ENCODE results near the gene GPR62. TPM values are rescaled to one million over a fixed set of nuclear protein-coding genes. Genes with fewer than 3 reads are reported as not detected.
A peak's percentile ranks its signal among the peaks of the same experiment; 100 is the strongest.

GPR62 gene
- total RNA-seq, 2 donors from 2014 or later, result 0.10 TPM; not detected in 1

- peaks cover 27% of the 10 kb centered on the region for H3K27me3 Mint-ChIP-seq (ENCODE audit: low read depth)
- H3K27ac Mint-ChIP-seq, result no peak overlapping the region
- H3K4me3 Mint-ChIP-seq, result no peak overlapping the region
Observed at GRCh38 chr3:51954105-51954504, 1.1 kb upstream of the GPR62 start.

DNA sequence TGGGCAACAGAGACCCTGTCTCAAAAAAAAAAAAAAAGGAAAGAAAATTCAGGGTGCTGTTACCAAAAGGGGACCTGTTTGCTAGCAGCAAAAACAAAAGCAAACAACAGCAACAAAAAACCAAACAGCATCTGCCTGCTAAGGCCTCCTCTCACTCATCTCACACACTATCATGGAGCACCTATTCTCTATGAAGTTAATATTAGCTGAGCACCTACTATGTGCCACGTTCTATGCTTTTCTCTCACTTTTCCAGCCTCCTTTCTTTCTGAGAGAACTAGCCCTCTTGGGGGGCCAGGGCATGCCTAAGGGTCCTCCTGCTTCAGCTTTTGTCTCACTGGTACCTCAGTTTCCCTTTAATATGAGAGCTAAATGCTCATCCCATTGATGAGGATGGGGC lies 468 bp upstream of the GPR62 start:
- Mint-ChIP-seq H3K27me3 (ENCODE audit: low read depth) (peaks cover 27% of the 10 kb centered on the region), H3K9me3 (no peaks in the 10 kb centered on the region), H3K4me3 (no peak overlapping the region), H3K27ac (no peak overlapping the region), H3K4me1 (ENCODE audit: low read depth) (no peaks in the 10 kb centered on the region), H3K36me3 (ENCODE audit: insufficient read depth in 2 of 2) (peaks cover 0 to 2% of the 10 kb centered on the region in 2 donors)
- no peak for DNase-seq
- no peak for ATAC-seq (replicated peaks in 1 of 2)

More at GRCh38 chr3:51954105-51954504, 1.1 kb upstream of the GPR62 start:
- ATAC-seq (replicated peaks in 1 of 2) (no peak), DNase-seq (no peak)
- no peaks in the 10 kb centered on the region for H3K9me3 Mint-ChIP-seq
- H3K4me1 Mint-ChIP-seq (ENCODE audit: low read depth), result no peaks in the 10 kb centered on the region
- H3K36me3 Mint-ChIP-seq (ENCODE audit: insufficient read depth in 2 of 2), result peaks cover 0 to 2% of the 10 kb centered on the region in 2 donors

DNA sequence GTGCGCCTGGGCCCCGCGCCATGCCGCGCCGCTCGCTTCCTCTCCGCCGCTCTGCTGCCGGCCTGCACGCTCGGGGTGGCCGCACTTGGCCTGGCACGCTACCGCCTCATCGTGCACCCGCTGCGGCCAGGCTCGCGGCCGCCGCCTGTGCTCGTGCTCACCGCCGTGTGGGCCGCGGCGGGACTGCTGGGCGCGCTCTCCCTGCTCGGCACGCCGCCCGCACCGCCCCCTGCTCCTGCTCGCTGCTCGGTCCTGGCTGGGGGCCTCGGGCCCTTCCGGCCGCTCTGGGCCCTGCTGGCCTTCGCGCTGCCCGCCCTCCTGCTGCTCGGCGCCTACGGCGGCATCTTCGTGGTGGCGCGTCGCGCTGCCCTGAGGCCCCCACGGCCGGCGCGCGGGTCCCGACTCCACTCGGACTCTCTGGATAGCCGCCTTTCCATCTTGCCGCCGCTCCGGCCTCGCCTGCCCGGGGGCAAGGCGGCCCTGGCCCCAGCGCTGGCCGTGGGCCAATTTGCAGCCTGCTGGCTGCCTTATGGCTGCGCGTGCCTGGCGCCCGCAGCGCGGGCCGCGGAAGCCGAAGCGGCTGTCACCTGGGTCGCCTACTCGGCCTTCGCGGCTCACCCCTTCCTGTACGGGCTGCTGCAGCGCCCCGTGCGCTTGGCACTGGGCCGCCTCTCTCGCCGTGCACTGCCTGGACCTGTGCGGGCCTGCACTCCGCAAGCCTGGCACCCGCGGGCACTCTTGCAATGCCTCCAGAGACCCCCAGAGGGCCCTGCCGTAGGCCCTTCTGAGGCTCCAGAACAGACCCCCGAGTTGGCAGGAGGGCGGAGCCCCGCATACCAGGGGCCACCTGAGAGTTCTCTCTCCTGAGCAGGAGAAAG lies 951 bp downstream of the GPR62 start:
- DNase-seq (peak; percentile 45 to 64), ATAC-seq (replicated peaks in 1 of 2) (peak; percentile 80 to 86)
- peaks cover 27% of the 10 kb centered on the region for H3K27me3 Mint-ChIP-seq (ENCODE audit: low read depth)
- H3K4me3 Mint-ChIP-seq, result peak overlapping the region; percentile 48 to 65
- H3K9me3 Mint-ChIP-seq, result no peaks in the 10 kb centered on the region
- peaks cover 0 to 2% of the 10 kb centered on the region in 2 donors for H3K36me3 Mint-ChIP-seq (ENCODE audit: insufficient read depth in 2 of 2)
- H3K27ac Mint-ChIP-seq, result no peak overlapping the region
- H3K4me1 Mint-ChIP-seq (ENCODE audit: low read depth), result no peaks in the 10 kb centered on the region

DNA sequence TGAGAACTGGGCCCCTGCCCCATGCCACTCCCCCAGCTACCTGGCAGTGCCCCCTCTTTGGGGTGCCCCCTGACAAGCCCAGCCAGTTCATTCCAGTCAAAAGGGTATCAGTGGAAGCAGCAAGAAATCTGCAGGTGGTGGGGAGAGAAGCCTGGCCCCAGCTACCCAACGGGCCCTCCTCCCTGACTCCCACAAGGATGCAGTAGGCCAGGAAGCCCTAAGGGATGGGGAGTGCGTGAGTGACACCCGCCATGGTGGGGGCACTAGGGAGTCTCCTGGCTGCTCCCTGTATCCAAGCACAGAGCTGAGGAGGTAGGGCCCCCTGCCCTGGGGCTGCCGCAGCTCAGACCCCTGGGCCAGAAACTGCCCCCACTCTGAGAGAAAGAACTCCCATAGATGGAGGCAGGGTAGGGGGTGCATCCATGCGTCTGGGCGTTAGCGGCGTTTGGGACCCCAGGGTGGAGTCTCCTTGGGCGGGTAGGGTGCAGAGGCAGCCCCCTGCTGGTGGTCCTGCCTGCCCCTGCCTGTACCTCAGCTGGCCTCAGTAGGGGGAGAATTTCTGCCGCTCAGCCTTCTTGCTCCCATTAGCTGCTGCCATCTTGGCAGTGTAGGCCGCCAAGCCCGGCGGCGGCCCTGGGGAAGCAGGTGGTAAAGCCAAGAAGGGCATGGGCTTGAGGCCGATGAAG lies 2.5 kb downstream of the GPR62 start:
- DNase-seq (no peak), ATAC-seq (replicated peaks in 1 of 2) (no peak)
- no peaks in the 10 kb centered on the region for H3K9me3 Mint-ChIP-seq
- peaks cover 0 to 2% of the 10 kb centered on the region in 2 donors for H3K36me3 Mint-ChIP-seq (ENCODE audit: insufficient read depth in 2 of 2)
- peaks cover 27% of the 10 kb centered on the region for H3K27me3 Mint-ChIP-seq (ENCODE audit: low read depth)
- H3K4me1 Mint-ChIP-seq (ENCODE audit: low read depth), result no peaks in the 10 kb centered on the region
- H3K27ac Mint-ChIP-seq, result no peak overlapping the region
- H3K4me3 Mint-ChIP-seq, result no peak overlapping the region

- no peak overlapping the region for H3K27ac Mint-ChIP-seq
- no peaks in the 10 kb centered on the region for H3K4me1 Mint-ChIP-seq (ENCODE audit: low read depth)
- peaks cover 15% of the 10 kb centered on the region for H3K27me3 Mint-ChIP-seq (ENCODE audit: low read depth)
- peaks cover 0 to 2% of the 10 kb centered on the region in 2 donors for H3K36me3 Mint-ChIP-seq (ENCODE audit: insufficient read depth in 2 of 2)
- ATAC-seq (replicated peaks in 1 of 2), result no peak
- DNase-seq, result no peak
- H3K9me3 Mint-ChIP-seq, result no peaks in the 10 kb centered on the region
- H3K4me3 Mint-ChIP-seq, result no peak overlapping the region
Observed at GRCh38 chr3:51958603-51959521, 3.7 kb downstream of the GPR62 start.

DNA sequence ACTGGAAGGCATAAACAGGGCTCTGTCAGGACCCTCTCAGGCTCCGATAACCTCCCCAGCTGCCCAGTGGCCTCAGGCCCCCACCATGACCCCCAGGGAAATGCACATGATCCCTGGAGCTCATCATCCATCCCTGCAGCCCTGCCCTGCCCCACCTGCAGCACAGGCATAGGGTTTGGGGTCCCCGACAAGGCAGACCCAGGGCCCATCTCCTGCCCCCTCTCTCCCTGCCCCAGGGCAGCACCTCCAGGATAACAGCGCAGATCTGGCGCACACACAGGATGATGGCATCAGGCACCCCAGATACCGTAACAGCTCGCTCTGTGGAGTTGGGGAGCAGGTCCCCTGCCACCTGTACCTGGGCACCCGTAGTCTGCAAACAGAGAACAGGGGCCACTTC lies 4.5 kb downstream of the GPR62 start:
- Mint-ChIP-seq H3K27ac (no peak overlapping the region), H3K9me3 (no peaks in the 10 kb centered on the region)

DNA sequence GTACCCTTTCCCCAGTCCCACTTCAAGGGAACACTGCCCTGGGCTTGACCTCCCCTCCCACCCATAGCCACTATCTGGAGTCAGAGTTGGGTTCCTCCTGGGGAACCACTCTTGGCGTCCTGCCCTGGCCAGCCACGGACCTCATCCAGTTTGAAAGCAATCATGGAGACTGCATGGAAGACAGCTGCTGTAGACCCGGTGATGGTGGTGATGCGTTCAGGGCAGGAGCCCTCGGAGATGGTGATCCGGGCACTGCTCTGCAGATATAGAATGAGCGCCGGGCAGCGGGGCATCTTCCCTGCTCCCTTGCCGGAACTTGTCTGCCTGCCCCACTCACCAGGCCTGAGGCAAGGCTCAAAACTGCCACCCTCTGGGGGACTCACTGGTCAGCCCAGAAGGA lies 5.2 kb downstream of the GPR62 start:
- ATAC-seq (replicated peaks in 1 of 2), result no peak
- peaks cover 0 to 2% of the 10 kb centered on the region in 2 donors for H3K36me3 Mint-ChIP-seq (ENCODE audit: insufficient read depth in 2 of 2)
- DNase-seq, result no peak
- no peaks in the 10 kb centered on the region for H3K4me1 Mint-ChIP-seq (ENCODE audit: low read depth)
- H3K27me3 Mint-ChIP-seq (ENCODE audit: low read depth), result peaks cover 3% of the 10 kb centered on the region
- H3K4me3 Mint-ChIP-seq, result no peak overlapping the region
- no peaks in the 10 kb centered on the region for H3K9me3 Mint-ChIP-seq
- no peak overlapping the region for H3K27ac Mint-ChIP-seq

More for the DNA sequence above, 4.5 kb downstream of the GPR62 start:
- Mint-ChIP-seq H3K27me3 (ENCODE audit: low read depth) (peaks cover 7% of the 10 kb centered on the region), H3K36me3 (ENCODE audit: insufficient read depth in 2 of 2) (peaks cover 0 to 2% of the 10 kb centered on the region in 2 donors), H3K4me1 (ENCODE audit: low read depth) (no peaks in the 10 kb centered on the region), H3K4me3 (no peak overlapping the region)
- DNase-seq (no peak), ATAC-seq (replicated peaks in 1 of 2) (no peak)

GRCh38 chr3:51961011-51961410 lies 5.8 kb downstream of the GPR62 start:
- DNase-seq (no peak), ATAC-seq (replicated peaks in 1 of 2) (no peak)
- H3K27me3 Mint-ChIP-seq (ENCODE audit: low read depth), result peaks cover 6% of the 10 kb centered on the region
- no peak overlapping the region for H3K4me3 Mint-ChIP-seq
- H3K36me3 Mint-ChIP-seq (ENCODE audit: insufficient read depth in 2 of 2), result peaks cover 0 to 2% of the 10 kb centered on the region in 2 donors
- no peaks in the 10 kb centered on the region for H3K9me3 Mint-ChIP-seq
- no peaks in the 10 kb centered on the region for H3K4me1 Mint-ChIP-seq (ENCODE audit: low read depth)
- no peak overlapping the region for H3K27ac Mint-ChIP-seq

DNA sequence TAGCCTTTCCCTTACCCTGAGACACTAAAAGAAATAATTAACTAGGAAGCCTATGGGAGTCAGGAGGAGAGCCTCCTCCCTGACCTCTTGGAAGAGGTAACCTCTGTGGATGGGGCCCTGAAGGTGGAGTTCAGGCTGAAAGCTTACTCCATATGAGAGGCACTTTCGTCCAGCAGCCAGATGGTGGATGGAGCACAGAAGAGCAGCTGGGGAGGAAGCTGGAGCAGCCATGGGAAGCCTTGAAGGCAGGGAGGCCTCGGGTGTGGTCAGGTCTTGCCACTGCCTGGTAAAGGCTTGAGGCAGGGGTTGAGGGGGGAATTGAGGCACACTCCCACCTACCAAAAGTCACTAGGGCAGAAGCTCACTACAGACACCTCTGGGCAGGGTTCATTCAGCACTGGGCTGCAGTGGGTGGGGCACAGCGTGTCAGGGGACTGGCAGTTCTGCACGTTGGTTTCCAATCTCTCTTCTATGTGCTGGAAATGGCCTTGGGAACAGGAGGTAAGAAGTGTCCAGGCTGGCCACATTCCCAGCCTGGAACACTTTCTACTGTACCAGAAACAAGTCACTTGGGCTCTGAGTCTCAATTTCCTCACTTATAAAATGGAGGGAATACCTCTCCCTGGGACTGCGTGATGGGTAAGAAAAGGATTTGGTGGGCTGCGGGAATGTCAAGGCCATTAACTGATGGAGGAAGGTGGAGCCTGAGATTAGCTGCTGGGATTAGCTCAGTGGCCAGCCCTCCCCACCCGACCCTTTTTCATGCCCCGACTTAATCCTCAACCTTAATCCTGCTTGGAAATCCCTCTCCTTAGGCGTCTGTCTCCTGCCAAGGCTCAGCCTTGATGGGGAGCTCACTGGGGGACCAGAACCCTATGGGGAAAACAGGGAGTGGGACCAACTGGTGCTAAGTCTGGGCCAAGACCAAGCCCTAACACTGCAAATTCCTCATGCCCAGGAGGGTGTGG lies 6.7 kb downstream of the GPR62 start:
- DNase-seq (no peak), ATAC-seq (replicated peaks in 1 of 2) (no peak)
- no peaks in the 10 kb centered on the region for H3K9me3 Mint-ChIP-seq
- peaks cover 6% of the 10 kb centered on the region for H3K27me3 Mint-ChIP-seq (ENCODE audit: low read depth)
- H3K4me1 Mint-ChIP-seq (ENCODE audit: low read depth), result peaks cover 6% of the 10 kb centered on the region
- peaks cover 0 to 2% of the 10 kb centered on the region in 2 donors for H3K36me3 Mint-ChIP-seq (ENCODE audit: insufficient read depth in 2 of 2)
- H3K4me3 Mint-ChIP-seq, result no peak overlapping the region
- no peak overlapping the region for H3K27ac Mint-ChIP-seq

DNA sequence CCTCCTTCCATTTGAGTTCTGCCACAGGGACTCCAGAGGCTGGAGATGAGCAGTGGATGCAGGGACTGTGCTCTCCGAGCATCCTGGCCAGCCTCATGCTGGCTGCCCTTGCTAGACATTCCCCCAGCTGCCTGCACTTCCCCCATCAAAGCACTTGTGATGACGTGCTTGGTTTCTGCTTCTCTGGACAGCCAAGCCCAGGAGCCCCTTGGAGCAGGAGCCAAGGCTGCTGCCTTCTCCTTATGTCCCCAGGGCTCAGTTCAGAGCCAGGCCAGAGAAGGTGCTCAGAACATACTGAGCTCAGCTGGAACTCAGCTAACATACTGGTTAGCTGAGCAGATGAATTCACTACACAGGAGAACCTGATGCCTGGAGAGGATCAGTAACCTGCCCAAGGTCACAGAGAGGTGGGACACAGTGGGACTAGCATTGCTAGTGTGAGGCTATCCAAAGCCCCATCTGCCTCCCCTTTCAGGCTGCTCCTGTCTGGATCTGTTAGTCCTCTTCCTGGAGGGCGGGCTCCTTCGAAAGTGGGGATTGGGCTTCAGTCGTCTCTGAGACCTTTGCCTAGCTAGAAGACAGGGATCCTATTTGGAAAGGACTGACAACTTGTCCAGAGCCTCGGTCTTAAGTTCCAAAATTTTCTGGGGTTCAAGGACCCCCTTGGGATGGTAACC lies 7.8 kb downstream of the GPR62 start:
- Mint-ChIP-seq H3K27ac (no peak overlapping the region), H3K27me3 (ENCODE audit: low read depth) (peaks cover 6% of the 10 kb centered on the region), H3K4me1 (ENCODE audit: low read depth) (peaks cover 7% of the 10 kb centered on the region), H3K4me3 (no peak overlapping the region), H3K9me3 (no peaks in the 10 kb centered on the region), H3K36me3 (ENCODE audit: insufficient read depth in 2 of 2) (peaks cover 0 to 2% of the 10 kb centered on the region in 2 donors)
- no peak for DNase-seq
- ATAC-seq (replicated peaks in 1 of 2), result no peak

DNA sequence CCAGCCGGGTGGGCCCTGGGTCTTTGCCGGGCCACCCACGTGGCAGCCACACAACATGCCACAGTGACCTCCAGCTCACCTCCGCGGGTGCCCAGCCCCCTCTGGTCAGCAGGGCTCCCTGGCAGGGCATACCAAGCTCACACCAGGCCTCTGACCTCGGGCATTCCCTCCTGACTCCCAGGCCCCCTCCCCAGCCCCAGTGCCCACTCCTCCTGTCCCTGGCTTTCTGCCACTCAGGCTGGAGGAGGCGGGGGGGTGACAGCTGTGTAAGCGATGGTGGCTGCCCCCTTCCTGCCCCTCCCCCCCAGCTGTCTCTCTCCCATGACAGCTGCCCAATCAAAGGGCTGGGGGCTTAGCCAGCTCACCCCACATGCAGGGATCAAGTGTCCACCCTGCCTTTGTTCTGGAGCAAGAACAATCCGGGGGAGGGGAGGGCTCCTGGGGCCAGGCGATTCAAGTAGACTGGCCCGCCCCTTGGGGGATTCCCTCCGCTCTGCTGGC lies 8.8 kb downstream of the GPR62 start:
- peaks cover 15% of the 10 kb centered on the region for H3K4me1 Mint-ChIP-seq (ENCODE audit: low read depth)
- no peak for ATAC-seq (replicated peaks in 1 of 2)
- no peak overlapping the region for H3K4me3 Mint-ChIP-seq
- no peak overlapping the region for H3K27ac Mint-ChIP-seq
- peaks cover 6% of the 10 kb centered on the region for H3K27me3 Mint-ChIP-seq (ENCODE audit: low read depth)
- no peaks in the 10 kb centered on the region for H3K36me3 Mint-ChIP-seq (ENCODE audit: insufficient read depth in 2 of 2)
- no peaks in the 10 kb centered on the region for H3K9me3 Mint-ChIP-seq
- no peak for DNase-seq

All from activated T-cell treated with anti-CD3 and anti-CD28 coated beads, Interleukin-2, amount 50 U/mL, for 72 hours (primary cell).